GM12874 (cell line): ENCODE measurements around the gene WDR76.

ENCODE experiments used
- TF ChIP-seq, protein P1 (sequence below): IDR thresholded peaks from 2 replicates; pipeline ENCODE4 v1.5.1; 2011; ENCODE audit warnings: low read depth, mild to moderate bottlenecking, control low read depth, low read length, moderate library complexity; ENCODE audit not compliant: insufficient read depth

The WDR76 gene

DNA sequence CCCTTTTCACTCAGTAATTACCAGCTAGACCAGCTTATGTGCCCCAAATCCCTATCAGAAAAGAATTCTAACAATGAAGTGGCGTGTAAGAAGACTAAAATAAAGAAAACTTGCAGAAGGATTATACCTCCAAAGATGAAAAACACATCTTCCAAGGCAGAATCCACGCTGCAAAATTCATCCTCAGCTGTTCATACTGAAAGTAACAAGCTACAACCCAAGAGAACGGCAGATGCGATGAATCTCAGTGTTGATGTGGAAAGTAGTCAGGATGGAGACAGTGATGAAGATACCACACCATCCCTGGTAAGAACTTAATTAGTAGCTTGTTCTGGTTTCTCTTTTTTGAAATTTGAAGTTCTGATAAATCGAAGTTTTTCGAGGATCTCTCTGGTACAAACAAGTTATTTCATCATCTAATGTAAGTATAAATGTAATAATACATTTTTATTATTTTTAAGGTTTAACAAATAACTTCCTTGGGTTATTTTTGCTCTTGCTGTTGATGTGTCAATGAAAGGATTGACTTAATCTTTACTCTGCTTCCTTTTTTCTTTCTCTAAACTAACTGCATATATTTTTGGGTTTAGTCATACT, 1.4 kb downstream of the WDR76 start:
- TF ChIP-seq, protein P1, sequence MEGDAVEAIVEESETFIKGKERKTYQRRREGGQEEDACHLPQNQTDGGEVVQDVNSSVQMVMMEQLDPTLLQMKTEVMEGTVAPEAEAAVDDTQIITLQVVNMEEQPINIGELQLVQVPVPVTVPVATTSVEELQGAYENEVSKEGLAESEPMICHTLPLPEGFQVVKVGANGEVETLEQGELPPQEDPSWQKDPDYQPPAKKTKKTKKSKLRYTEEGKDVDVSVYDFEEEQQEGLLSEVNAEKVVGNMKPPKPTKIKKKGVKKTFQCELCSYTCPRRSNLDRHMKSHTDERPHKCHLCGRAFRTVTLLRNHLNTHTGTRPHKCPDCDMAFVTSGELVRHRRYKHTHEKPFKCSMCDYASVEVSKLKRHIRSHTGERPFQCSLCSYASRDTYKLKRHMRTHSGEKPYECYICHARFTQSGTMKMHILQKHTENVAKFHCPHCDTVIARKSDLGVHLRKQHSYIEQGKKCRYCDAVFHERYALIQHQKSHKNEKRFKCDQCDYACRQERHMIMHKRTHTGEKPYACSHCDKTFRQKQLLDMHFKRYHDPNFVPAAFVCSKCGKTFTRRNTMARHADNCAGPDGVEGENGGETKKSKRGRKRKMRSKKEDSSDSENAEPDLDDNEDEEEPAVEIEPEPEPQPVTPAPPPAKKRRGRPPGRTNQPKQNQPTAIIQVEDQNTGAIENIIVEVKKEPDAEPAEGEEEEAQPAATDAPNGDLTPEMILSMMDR = no peak

DNA sequence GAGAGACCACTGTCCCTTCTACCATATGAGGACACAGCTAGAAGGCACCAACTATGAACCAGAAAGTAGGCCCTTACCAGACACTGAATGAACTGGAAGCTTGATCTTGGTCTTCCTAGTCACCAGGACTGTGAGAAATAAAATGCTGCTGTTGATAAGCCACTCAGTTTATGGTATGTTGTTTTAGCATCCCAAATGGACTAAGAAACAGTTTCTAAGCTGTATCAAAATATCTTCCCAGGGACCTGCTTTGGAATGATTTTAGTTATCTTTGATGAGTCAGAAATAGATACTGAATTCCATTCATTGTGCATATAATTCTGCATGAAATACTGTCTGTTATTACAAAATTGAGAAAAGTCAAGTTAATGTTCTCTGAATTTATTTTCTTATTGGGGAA, 18.6 kb downstream of the WDR76 start:
- TF ChIP-seq, protein P1 = no peak

DNA sequence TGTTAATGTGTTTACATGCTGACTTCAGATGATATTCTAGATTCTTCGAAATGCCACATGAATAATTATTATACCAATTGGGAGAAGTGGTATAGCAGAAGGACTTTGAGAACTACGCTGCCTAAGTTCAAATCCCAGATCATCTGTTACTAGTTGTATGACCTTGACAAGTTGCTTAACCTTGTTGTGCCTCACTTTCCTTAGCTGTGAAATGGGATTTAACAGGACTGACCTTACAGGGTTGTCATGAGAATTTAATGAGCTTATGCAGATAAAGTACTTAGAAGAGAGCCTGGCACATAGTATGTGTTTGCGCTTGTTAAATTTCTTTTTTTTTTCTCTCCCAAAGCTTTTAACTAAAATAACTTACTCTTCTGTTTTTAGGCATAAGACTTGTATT, 24.4 kb downstream of the WDR76 start:
- TF ChIP-seq, protein P1 = no peak

DNA sequence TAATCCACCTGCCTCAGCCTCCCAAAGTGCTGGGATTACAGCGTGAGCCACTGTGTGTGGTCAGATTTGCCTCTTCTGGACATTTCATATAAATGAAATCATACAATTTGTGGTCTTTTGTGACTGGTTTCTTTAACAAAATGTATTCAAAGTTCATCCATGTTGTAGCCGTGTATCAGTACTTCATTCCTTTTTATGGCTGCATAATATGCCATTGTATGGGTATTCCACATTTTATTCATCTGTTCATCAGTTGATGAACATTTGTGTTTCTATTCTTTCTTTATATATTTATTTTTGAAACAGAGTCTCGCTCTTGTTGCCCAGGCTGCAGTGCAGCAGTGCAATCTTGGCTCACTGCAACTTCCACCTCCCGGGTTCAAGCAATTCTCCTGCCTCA, 25.8 kb downstream of the WDR76 start:
- TF ChIP-seq, protein P1 = no peak

DNA sequence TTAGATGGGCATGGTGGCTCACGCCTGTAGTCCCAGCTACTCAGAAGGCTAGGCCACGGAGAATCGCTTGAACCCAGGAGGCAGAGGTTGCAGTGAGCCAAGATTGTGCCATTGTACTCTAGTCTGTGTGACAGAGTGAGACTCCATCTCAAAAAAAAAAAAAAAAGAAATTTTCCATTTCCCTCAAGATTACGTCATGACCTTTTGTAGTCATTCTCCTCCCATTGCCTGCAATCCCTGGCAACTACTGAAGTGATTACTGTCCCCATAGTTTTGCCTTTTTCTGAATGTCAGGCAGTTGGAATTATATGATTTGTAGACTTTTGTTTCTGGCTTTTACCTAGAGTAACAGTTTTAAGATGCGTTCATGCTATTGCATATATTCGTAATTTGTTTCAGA, 28.0 kb downstream of the WDR76 start:
- TF ChIP-seq, protein P1 = no peak

DNA sequence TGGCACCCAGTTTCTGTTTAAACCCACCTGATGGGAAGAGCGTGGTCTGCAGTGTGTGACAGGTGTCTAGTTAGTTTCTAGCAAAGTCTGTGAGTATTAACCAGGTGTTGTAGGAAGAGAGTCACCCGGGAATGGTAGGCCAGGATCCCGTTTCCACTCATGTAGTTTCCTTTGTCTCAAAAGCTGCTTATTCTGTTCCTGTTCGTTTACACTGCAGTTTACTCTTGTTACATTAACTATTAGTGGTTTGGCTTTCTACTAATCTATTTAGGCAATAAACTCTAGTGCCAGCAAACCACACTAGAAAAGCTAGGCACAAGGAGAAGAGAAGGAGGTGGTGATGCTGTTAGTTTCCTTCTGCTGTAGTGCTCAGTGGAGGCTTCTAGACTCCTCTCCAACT, 32.7 kb downstream of the WDR76 start:
- TF ChIP-seq, protein P1 = no peak

DNA sequence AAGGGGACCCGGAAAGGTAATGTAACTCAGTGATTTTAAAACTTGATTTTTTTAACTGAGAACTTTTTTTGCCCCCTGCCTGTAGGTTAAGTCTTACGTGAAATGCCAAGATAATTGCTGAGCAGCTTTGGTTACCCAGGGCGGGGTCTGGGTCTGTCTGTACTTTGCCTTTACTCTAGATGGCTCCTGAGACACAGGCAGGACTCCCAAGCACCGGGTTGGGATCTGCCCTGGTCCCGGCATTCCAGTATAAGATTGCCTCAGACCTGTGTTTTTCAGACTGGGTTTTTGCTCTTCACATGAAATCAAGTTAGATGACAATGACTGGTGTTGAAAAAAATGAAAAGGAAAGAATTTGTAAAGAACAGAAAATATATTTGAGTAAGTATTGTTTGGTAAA, 40.3 kb downstream of the WDR76 start:
- TF ChIP-seq, protein P1 = no peak
